ENCODE measurements around the gene HDAC11. TPM values are rescaled to one million over a fixed set of nuclear protein-coding genes. Genes with fewer than 3 reads are reported as not detected.

The HDAC11 gene
- total RNA-seq, 4 donors from 2014 or later: 15.8 to 41.0 (median 32.2) TPM

GRCh38 chr3:13528217-13528867, 48.2 kb downstream of the HDAC11 start:
- peak overlapping the region in 2 of 4 donors; percentile 35 to 60 for H3K27ac ChIP-seq (replicated peaks in 1 of 4)
- H3K4me3 ChIP-seq: no peak overlapping the region
- 46% methylated on average over 11 of the region's 11 CpGs for WGBS
- peaks cover 11 to 54% (median 40%) of the 10 kb centered on the region in 4 donors for H3K4me1 ChIP-seq
- peaks cover 0 to 33% (median 0%) of the 10 kb centered on the region in 4 donors for H3K27me3 ChIP-seq
- TF ChIP-seq POLR2AphosphoS5 (IDR thresholded peaks at IDR 0.05) (no peak), CTCF (IDR thresholded peaks at IDR 0.05) (peak in 1 of 3 experiments; percentile 25)
- no peaks in the 10 kb centered on the region for H3K36me3 ChIP-seq
- no peaks in the 10 kb centered on the region for H3K9me3 ChIP-seq
- DNase-seq (ENCODE audit: extremely low spot score): no peak
- intact Hi-C loops (cut with DNase I): no loop called here

DNA sequence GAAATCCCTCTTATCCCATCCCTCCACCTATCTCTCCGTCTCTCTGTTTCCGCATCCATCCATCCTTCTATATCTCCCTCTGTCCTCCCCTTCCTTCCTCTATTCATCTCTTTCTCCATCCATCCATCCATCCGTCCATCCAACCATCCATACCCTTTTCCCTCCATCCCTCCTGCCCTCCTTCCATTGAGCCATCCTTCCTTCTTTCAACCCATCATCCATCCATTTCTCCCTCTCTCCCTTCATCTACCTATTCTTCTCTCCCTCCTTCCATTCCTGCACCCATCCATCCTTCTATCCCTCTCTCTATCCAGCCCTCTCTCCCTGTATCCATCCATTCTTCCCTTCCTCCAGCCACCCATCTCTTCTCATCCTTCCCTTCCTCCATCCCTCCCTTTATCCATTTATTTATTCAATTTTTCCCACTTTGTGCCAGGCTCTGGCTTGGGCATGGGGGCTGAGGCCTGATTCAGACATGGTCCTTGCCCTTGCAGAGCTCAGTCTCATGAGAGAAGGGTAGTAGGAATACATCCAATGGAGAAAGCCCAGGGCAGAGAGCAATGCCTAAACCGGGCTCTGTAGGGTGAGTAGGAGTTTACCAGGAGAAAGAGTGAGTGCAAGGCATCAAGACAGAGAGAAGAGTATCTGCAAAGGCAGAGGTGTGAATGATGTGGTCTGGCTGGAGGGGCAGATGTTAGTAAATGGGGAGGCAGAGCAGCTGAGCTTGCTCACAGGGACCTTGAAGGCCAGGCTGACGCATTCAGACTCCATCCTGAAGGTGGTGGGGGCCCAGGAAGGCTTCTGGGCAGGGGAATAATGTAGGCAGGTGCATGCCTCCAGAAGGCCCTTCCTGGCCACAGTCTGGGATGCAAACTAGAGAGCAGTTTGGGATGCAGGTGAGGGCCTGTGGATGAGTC, 49.3 kb downstream of the HDAC11 start:
- peak overlapping the region in 3 of 4 donors; percentile 33 to 60 (median 35) for H3K27ac ChIP-seq (replicated peaks in 1 of 4)
- intact Hi-C loops (cut with DNase I): no loop called here
- DNase-seq (ENCODE audit: extremely low spot score): no peak
- H3K4me3 ChIP-seq: no peak overlapping the region
- peaks cover 11 to 62% (median 46%) of the 10 kb centered on the region in 4 donors for H3K4me1 ChIP-seq
- WGBS: 87% methylated on average over 5 of the region's 5 CpGs
- no peaks in the 10 kb centered on the region for H3K9me3 ChIP-seq
- H3K36me3 ChIP-seq: no peaks in the 10 kb centered on the region
- H3K27me3 ChIP-seq: peaks cover 0 to 33% (median 0%) of the 10 kb centered on the region in 4 donors
- TF ChIP-seq POLR2A (IDR thresholded peaks at IDR 0.05; ENCODE audit: low read depth) (no peak), POLR2AphosphoS5 (IDR thresholded peaks at IDR 0.05) (no peak), EP300 (IDR thresholded peaks at IDR 0.05) (no peak), CTCF (IDR thresholded peaks at IDR 0.05) (no peak)

DNA sequence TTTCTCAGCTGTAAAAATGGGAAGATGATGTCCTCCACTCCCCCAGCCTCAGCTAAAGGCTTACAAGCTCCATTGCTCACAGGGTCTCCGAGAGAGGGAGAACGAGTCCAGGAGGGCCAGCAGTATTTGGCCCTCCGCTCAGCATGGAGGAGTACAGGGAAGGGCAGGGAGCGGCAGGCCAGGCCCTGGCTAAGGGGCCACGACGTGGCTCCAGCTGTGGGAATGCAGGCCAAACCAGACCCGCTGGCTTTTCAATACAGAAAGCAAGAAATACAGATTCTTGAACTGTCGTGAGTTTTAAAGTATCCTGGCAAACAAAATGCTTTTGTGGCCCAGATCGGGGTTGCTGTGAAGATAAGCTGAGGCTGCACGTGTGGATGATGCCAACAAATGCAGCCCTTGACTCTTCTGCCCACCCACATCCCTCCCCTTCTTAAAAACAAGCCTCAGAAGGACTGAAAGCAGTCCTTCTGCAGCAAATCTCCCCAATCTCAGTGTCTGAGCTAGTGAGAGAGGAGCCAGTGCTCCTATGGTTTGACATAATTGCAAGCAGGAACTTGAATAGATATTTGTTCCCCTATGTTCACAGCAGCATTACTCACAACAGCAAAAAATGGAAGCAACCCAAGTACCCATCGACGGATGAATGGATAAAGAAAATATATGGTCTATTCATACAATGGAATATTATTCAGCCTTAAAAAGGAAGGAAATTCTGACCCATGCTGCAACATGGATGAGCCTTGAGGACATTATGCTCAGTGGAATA, 50.3 kb downstream of the HDAC11 start:
- 78% methylated on average over 12 of the region's 12 CpGs for WGBS
- TF ChIP-seq CTCF (IDR thresholded peaks at IDR 0.05) (no peak), POLR2AphosphoS5 (IDR thresholded peaks at IDR 0.05) (no peak), POLR2A (IDR thresholded peaks at IDR 0.05; ENCODE audit: low read depth) (no peak), EP300 (IDR thresholded peaks at IDR 0.05) (no peak)
- H3K27ac ChIP-seq (replicated peaks in 1 of 4): peak overlapping the region in 2 of 4 donors; percentile 33 to 34
- no peaks in the 10 kb centered on the region for H3K9me3 ChIP-seq
- H3K4me3 ChIP-seq: no peak overlapping the region
- H3K36me3 ChIP-seq: no peaks in the 10 kb centered on the region
- H3K4me1 ChIP-seq: peaks cover 11 to 64% (median 46%) of the 10 kb centered on the region in 4 donors
- DNase-seq (ENCODE audit: extremely low spot score): no peak
- intact Hi-C loops (cut with DNase I): no loop called here
- H3K27me3 ChIP-seq: peaks cover 0 to 37% (median 0%) of the 10 kb centered on the region in 4 donors

GRCh38 chr3:13532085-13532484, 52.0 kb downstream of the HDAC11 start:
- Histone ChIP-seq H3K4me3 (no peak overlapping the region), H3K27me3 (peaks cover 0 to 53% (median 0%) of the 10 kb centered on the region in 4 donors), H3K9me3 (no peaks in the 10 kb centered on the region), H3K4me1 (peaks cover 9 to 68% (median 47%) of the 10 kb centered on the region in 4 donors), H3K27ac (replicated peaks in 1 of 4) (peak overlapping the region; percentile 45 to 63 (median 59)), H3K36me3 (no peaks in the 10 kb centered on the region)
- TF ChIP-seq POLR2AphosphoS5 (IDR thresholded peaks at IDR 0.05) (no peak), EP300 (IDR thresholded peaks at IDR 0.05) (no peak), POLR2A (IDR thresholded peaks at IDR 0.05; ENCODE audit: low read depth) (no peak), CTCF (IDR thresholded peaks at IDR 0.05) (no peak)
- DNase-seq (ENCODE audit: extremely low spot score): no peak
- 72% methylated on average over 7 of the region's 9 CpGs for WGBS
- intact Hi-C loops (cut with DNase I): no loop called here
